ENCODE measurements around the gene NLE1.

DNA sequence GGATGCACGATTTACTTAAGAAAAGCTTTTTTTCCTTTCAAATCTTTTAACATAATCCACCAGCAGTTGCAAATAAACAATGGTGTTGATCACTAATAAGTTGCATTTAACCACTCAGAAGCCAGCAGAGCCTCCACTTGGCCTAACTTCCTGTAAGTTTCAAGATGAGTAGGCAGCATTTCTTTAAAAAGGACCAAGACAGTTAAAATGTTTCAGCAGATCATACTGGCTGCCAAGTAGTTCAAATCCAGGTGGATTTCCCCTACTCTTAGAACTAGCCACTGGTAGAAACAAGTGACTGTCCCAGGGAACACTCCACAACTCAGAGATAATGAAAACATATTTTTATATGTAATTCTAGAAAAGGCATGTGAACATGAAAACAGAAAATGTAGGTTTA lies 61.6 kb downstream of the NLE1 start:
- TF ChIP-seq, protein P1, sequence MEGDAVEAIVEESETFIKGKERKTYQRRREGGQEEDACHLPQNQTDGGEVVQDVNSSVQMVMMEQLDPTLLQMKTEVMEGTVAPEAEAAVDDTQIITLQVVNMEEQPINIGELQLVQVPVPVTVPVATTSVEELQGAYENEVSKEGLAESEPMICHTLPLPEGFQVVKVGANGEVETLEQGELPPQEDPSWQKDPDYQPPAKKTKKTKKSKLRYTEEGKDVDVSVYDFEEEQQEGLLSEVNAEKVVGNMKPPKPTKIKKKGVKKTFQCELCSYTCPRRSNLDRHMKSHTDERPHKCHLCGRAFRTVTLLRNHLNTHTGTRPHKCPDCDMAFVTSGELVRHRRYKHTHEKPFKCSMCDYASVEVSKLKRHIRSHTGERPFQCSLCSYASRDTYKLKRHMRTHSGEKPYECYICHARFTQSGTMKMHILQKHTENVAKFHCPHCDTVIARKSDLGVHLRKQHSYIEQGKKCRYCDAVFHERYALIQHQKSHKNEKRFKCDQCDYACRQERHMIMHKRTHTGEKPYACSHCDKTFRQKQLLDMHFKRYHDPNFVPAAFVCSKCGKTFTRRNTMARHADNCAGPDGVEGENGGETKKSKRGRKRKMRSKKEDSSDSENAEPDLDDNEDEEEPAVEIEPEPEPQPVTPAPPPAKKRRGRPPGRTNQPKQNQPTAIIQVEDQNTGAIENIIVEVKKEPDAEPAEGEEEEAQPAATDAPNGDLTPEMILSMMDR (IDR thresholded peaks at IDR 0.05), result no peak
- TF ChIP-seq POLR2A (IDR thresholded peaks at IDR 0.05), result no peak
